Measurements from ENCODE around the gene FRMD5. TPM values are rescaled to one million over a fixed set of nuclear protein-coding genes. Genes with fewer than 3 reads are reported as not detected.
"Not testable (repeated sequence)": the region's sequence is repeated elsewhere in the genome, so short reads cannot be mapped to it uniquely, and the experiment has no call there.

Gene FRMD5
- total RNA-seq, 1 donor from 2014 or later, result 25.3 TPM

- FAIRE-seq (no peak), DNase-seq (ENCODE audit: low spot score in 2 of 2) (no peak)
Observed at GRCh38 chr15:44035781-44036699, 159.0 kb downstream of the FRMD5 start.

GRCh38 chr15:44034933-44035624, 160.0 kb downstream of the FRMD5 start:
- FAIRE-seq (no peak), DNase-seq (ENCODE audit: low spot score in 2 of 2) (peak in 1 of 2 donors; percentile 17)

DNA sequence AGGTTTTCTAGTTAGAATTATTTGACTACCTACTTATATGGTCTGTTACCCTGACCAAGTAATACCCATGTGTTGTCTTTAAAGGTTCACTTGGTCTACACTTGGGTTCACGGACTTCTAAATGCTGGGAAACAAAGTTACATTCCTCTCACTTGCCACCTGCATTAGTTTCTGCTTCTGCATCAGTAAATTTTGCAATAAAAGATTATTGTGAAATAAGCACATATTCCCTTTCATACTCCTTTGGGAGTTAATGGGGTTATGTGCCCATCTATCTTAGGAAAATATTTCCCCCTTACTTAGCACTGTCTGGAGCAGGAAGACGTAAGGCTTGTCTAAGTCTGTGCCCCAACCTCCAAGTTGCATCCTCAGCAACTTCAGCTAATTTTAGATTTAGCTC, 160.7 kb downstream of the FRMD5 start:
- no peak for DNase-seq (ENCODE audit: low spot score in 2 of 2)
- no peak for FAIRE-seq

DNA sequence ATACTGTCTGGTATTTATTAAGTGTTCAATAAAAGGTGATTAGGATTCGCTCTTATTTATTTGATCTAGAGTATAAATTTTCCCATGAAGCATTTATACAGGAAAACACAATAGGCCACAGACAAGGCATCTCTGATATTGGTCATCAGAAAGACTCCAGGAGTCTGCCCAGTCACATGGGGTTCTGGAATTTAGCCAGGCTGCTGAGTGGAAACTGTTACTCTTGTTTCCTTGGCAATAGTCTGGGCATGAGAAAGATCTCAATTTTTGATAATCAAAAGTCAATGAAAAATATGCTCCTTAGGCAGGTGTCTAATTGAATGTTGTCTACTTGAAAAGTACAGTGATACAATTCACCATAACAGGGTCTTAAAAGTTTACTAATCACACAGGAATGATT, 161.2 kb downstream of the FRMD5 start:
- FAIRE-seq, result no peak
- DNase-seq (ENCODE audit: low spot score in 2 of 2), result no peak

- not testable (repeated sequence) for DNase-seq (ENCODE audit: low spot score in 2 of 2); FAIRE-seq
Observed at GRCh38 chr15:44032820-44033219, 162.3 kb downstream of the FRMD5 start.

DNA sequence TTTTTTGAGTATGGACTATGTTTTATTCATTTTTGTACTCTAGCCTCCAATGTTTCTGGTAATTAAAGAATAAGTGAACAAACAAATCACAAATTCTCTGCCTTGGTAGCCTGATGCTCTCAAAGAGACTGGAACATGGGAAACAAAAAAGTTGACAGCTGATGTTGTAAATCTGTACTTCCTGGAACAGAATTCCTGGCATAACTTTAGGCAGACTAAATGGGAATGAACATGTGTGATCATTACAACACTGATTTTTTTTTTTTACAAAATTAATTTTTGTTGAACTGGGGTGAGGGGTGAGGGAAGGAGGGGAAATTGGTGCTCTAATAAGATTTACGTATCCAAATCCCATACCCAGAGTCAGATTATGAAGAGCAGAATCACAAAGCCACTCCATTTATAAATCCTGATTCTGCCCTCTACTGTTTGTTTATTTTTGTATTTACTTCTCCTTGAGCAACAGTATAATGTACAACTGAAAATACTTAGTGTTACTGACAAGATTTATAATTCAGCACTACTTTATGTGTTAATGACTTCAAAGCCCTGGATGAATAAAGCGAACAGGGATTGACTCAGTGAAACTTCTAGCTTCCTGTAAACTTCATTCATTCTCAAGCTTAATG, 165.0 kb downstream of the FRMD5 start:
- no peak for FAIRE-seq

GRCh38 chr15:44029003-44029402, 166.1 kb downstream of the FRMD5 start:
- no peak for DNase-seq (ENCODE audit: low spot score in 2 of 2)
- no peak for FAIRE-seq

More for the DNA sequence above, 165.0 kb downstream of the FRMD5 start:
- no peak for DNase-seq (ENCODE audit: low spot score in 2 of 2)

DNA sequence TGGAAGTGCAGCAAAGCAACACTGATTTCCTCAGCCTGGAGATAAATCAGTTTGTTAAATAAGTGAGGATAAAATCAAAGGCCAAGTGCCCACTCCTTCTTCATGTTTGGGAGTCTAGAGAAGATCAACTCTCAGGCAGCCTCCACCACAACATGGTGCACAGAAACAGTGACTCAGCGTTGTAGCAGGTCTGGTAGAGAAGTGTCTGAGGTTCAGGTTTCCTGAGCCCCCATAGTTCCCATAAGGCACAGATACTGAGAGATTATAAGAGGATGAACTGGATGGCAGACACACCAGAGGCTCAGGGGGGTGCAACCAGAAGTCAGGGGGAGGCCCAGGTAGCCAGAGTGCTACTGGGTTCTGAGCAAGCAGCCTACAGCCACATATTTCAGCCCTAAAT, 166.7 kb downstream of the FRMD5 start:
- no peak for FAIRE-seq
- no peak for DNase-seq (ENCODE audit: low spot score in 2 of 2)

DNA sequence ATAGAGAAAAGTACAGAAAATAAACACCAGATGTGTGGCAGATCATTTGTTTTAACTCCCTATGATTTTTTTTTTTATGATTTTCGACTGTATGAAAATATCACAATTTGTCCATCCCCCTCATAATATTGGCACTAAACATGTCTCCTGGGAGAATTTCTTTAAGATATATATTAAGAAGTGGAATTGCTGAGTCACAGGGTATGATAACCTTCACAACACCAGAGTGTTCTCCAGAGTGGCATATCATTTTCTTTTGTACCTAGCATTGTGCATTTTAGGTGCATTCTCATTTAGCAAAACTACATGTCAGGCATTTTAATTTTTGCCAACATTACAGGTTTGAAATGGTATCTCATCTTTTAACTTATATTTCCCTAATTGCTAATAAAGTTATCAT, 170.9 kb downstream of the FRMD5 start:
- DNase-seq (ENCODE audit: low spot score in 2 of 2), result no peak
- no peak for FAIRE-seq

GRCh38 chr15:44023176-44023575, 171.9 kb downstream of the FRMD5 start:
- FAIRE-seq, result no peak
- DNase-seq (ENCODE audit: low spot score in 2 of 2), result no peak

- DNase-seq (ENCODE audit: low spot score in 2 of 2), result no peak
- FAIRE-seq, result no peak
Observed at GRCh38 chr15:44018151-44018550, 176.9 kb downstream of the FRMD5 start.

DNA sequence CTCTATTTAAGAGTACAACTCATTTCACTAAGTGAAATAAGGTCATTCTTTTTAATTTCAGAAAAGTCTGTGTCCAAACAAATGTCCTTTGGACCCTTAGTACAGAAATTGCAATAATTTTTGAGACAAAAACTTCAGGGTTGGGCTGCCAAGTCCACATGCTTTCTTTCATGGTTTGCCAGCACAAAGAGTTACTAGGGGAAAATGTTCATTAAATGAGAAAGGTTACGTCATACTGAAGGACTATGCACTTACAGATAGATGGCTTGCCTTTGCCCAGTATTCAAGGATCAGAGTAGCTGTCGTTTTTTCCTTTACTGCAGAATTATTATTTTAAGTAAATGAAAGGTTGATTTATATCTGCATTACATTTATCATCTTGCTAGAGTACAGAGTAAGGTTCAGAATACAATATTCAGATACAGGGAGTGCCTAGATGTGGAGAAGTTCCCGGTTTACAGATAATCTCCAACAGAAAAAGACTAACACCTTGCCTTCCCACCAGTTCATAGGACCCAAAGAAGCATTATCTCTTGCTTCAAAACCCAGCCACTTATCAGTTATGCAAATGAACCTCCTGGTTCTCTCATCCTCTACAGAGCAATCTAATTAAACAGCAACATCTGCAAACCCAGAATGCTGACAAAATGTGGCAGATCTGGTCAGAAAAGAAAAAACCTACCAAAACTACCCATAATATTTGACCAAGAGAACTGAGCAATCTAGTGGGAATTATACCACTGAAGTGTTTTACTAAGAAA, 179.3 kb downstream of the FRMD5 start:
- FAIRE-seq (no peak), DNase-seq (ENCODE audit: low spot score in 2 of 2) (no peak)

DNA sequence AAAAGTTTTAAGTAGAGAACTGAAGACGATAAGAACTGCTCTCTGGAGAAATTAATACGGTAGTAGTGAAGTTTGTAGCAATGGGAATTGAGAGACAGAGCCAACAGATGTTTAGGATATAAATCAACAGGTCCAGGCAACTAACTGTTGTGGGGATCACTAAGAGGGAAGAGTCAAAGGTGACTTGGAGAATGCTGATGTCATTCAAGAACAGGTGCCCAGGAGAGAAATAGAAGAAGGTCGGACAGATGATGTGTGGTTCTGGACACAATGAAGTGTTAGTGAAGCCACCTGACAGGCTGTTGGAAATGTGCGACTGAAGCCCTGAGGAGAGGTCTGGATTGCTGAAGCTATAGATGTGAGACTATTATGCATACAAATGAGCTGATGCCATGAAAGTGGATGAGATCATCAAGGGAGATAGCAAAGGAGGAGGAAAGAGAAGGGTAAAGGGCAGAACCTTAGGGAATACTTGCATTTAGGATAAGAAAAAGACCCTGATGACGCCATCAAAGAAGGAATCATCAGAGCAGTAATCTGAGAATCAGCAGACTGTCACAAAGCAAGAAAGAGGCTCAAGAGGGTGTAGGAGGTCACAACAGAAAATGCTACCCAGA, 183.7 kb downstream of the FRMD5 start:
- no peak for FAIRE-seq
- DNase-seq (ENCODE audit: low spot score in 2 of 2), result no peak

DNA sequence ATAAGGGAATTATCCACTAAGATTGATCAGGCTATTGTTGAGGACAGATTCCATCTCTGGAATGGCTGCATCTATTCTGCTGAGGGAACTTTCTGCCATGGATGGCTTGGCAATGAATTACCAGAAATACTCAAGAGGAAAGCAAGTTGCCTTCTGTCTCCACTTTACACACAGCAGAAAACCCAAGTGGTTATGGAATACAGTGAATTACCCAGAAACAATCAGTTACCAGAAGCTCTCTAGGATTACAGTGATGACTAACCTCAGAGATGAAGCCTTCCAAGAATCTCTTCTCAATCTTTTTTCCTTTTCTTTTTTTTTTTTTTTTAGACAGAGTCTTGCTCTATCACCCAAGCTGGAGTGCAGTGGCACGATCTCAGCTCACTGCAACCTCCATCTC, 185.0 kb downstream of the FRMD5 start:
- FAIRE-seq, result no peak
- DNase-seq (ENCODE audit: low spot score in 2 of 2), result no peak

- DNase-seq (ENCODE audit: low spot score in 2 of 2) (no peak), FAIRE-seq (no peak)
Observed at GRCh38 chr15:44009038-44009437, 186.0 kb downstream of the FRMD5 start.

- DNase-seq (ENCODE audit: low spot score in 2 of 2); FAIRE-seq: not testable (repeated sequence)
Observed at GRCh38 chr15:44000248-44000647, 194.8 kb downstream of the FRMD5 start.

DNA sequence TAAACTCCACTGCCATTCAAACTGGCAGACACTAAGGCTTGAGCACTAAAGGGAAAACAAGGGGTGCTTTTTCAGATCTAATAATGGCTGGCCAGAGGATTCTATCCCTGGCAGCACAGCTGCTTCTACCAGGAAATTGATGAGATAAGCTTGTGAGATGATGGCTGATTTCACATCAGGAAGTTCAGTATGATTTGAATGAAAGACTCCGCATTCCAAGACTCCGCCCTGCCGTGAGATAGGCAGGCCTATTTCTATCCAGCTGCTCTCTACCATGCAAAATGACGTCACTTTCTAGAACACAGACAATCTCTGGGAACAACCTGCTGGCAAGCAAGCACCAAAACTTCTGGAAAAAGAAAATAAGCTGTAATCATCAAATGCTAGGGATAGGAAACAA, 196.5 kb downstream of the FRMD5 start:
- DNase-seq (ENCODE audit: low spot score in 2 of 2), result no peak
- FAIRE-seq, result no peak

- no peak for DNase-seq (ENCODE audit: low spot score in 2 of 2)
- no peak for FAIRE-seq
Observed at GRCh38 chr15:43991206-43991605, 203.9 kb downstream of the FRMD5 start.

DNA sequence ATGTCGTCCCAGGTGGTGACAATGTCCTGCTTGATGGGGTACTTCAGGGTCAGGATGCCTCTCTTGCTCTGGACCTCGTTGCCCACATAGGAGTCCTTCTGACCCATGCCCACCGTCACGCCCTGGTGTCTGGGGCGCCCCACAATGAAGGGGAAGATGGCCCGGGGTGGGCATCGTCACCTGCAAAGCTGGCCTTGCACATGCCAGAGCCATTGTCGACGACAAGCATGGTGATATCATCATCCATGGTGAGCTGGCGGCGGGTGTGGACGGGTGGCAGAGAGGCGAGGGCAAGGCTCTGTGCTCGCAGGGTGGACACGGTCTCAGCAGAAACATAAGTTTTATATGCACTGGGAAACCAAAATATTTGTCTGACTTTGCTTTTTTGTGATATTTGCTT, 205.1 kb downstream of the FRMD5 start:
- DNase-seq (ENCODE audit: low spot score in 2 of 2) (no peak), FAIRE-seq (no peak)

DNA sequence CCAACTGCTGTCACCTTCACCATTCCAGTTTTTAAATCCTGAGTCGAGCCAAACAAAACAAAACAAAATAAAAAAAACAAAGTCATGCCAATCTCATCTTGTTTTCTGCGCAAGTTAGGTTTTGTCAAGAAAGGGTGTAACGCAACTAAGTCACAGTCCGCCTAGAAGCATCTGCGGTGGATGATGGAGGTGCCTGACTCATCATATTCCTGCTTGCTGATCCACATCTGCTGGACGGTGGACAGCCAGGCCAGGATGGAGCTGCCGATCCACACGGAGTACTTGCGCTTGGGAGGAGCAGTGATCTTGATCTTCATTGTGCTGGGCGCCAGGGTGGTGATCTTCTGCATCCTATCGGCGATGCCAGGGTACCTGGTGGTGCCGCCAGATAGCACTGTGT, 206.2 kb downstream of the FRMD5 start:
- no peak for DNase-seq (ENCODE audit: low spot score in 2 of 2)
- FAIRE-seq, result no peak
